GM23338 (cell line): ENCODE results near the gene TP73. TPM values are rescaled to one million over a fixed set of nuclear protein-coding genes. Genes with fewer than 3 reads are reported as not detected.

Source experiments
- ATAC-seq: fragments of 200-7000 bp; cut with Tn5 transposase; 3 replicates; pipeline ENCODE4 v1.9.1; 2020
- DNase-seq: peaks from one replicate; pipeline ENCODE4 v3.0.0-alpha.2; 2015; ENCODE audit warnings: low spot score
- H2AFZ ChIP-seq: fragments of 200-600 bp; sonication (generic); 2 replicates; pipeline ENCODE4 v1.8.0; 2016; ENCODE audit warnings: antibody characterized with exemption, mild to moderate bottlenecking, moderate library complexity
- H3F3A ChIP-seq: fragments of 200-600 bp; sonication (generic); replicated peaks from 2 replicates; pipeline ENCODE4 v1.8.0; 2017; ENCODE audit warnings: antibody characterized with exemption, mixed run types, low read depth
- H3K27ac ChIP-seq: fragments of 200-600 bp; sonication (generic); 2 replicates; pipeline ENCODE4 v1.6.1; 2016; ENCODE audit warnings: low read depth
- H3K27me3 ChIP-seq: fragments of 200-600 bp; sonication (generic); 2 replicates; pipeline ENCODE4 v1.8.0; 2016; ENCODE audit warnings: mild to moderate bottlenecking, mixed run types, moderate library complexity; ENCODE audit not compliant: insufficient read depth
- H3K36me3 ChIP-seq: fragments of 200-600 bp; sonication (generic); 2 replicates; pipeline ENCODE4 v1.8.0; 2016; ENCODE audit warnings: mild to moderate bottlenecking; ENCODE audit not compliant: insufficient read depth
- H3K4me1 ChIP-seq: fragments of 200-600 bp; sonication (generic); 2 replicates; pipeline ENCODE4 v1.8.0; 2016; ENCODE audit warnings: mild to moderate bottlenecking, moderate library complexity; ENCODE audit not compliant: insufficient read depth
- H3K4me2 ChIP-seq: fragments of 200-600 bp; sonication (generic); 2 replicates; pipeline ENCODE4 v1.7.1; 2017; ENCODE audit warnings: mixed run types
- H3K4me3 ChIP-seq: fragments of 200-600 bp; sonication (generic); 2 replicates; pipeline ENCODE4 v1.6.1; 2016; ENCODE audit warnings: mixed run types
- H3K79me2 ChIP-seq: fragments of 200-600 bp; sonication (generic); replicated peaks from 2 replicates; pipeline ENCODE4 v1.8.0; 2017; ENCODE audit warnings: mild to moderate bottlenecking; ENCODE audit not compliant: insufficient read depth
- H3K9me2 ChIP-seq: fragments of 200-600 bp; sonication (generic); 2 replicates; pipeline ENCODE4 v1.8.0; 2017; ENCODE audit not compliant: insufficient read depth
- H4K20me1 ChIP-seq: fragments of 200-600 bp; sonication (generic); replicated peaks from 2 replicates; pipeline ENCODE4 v1.8.0; 2017; ENCODE audit warnings: mild to moderate bottlenecking; ENCODE audit not compliant: insufficient read depth
- H3K27ac Mint-ChIP-seq: 2 replicates; pipeline ENCODE4 v1.8.0; 2020; ENCODE audit warnings: inconsistent platforms, mild to moderate bottlenecking, moderate library complexity, mixed read lengths
- H3K27me3 Mint-ChIP-seq: 3 replicates; pipeline ENCODE4 v1.8.0; 2022; ENCODE audit warnings: low read depth, mild to moderate bottlenecking, moderate library complexity, mixed read lengths, inconsistent platforms; ENCODE audit not compliant: insufficient read depth, poor library complexity
- H3K36me3 Mint-ChIP-seq: 3 replicates; pipeline ENCODE4 v1.8.0; 2021; ENCODE audit warnings: low read depth, mild to moderate bottlenecking, inconsistent platforms, moderate library complexity, mixed read lengths
- H3K4me1 Mint-ChIP-seq: 3 replicates; pipeline ENCODE4 v1.8.0; 2020; ENCODE audit warnings: mild to moderate bottlenecking, inconsistent platforms, mixed read lengths
- H3K4me3 Mint-ChIP-seq: 3 replicates; pipeline ENCODE4 v1.8.0; 2021; ENCODE audit warnings: moderate library complexity, mild to moderate bottlenecking, inconsistent platforms, mixed read lengths
- H3K9me3 Mint-ChIP-seq: 3 replicates; pipeline ENCODE4 v1.8.0; 2020; ENCODE audit warnings: moderate library complexity, mild to moderate bottlenecking, inconsistent platforms, mixed read lengths
- CREB1 ChIP-seq: fragments of 250-450 bp; sonication (Bioruptor Pico); IDR thresholded peaks from 2 replicates; pipeline ENCODE4 v1.5.0; 2020; ENCODE audit warnings: low read depth, mild to moderate bottlenecking, moderate library complexity
- CTCF ChIP-seq, 2 experiments: fragments of 200-600 bp in 1 of 2; sonication (generic) in 1 of 2; conservative IDR thresholded peaks; 2 replicates each; pipeline versions ENCODE4 v1.5.1 to v1.6.1; 2016 to 2017; ENCODE audit warnings: antibody characterized with exemption in 2 of 2, low read depth in 2 of 2, mild to moderate bottlenecking in 2 of 2, moderate library complexity in 1 of 2
- EZH2 ChIP-seq: fragments of 200-600 bp; sonication (generic); IDR thresholded peaks from one replicate; pipeline ENCODE4 v1.8.0; 2017; ENCODE audit warnings: antibody characterized with exemption, mild to moderate bottlenecking, low read depth; ENCODE audit not compliant: unreplicated experiment
- EZH2phosphoT487 ChIP-seq: fragments of 200-600 bp; sonication (generic); IDR thresholded peaks from one replicate; pipeline ENCODE4 v1.8.1; 2018; ENCODE audit warnings: antibody characterized with exemption; ENCODE audit not compliant: unreplicated experiment
- JUNB ChIP-seq: IDR thresholded peaks from one replicate; pipeline ENCODE4 v1.6.1; 2016; ENCODE audit warnings: antibody characterized with exemption; ENCODE audit not compliant: unreplicated experiment
- NANOG ChIP-seq: IDR thresholded peaks from 2 replicates; pipeline ENCODE4 v1.6.1; 2016; ENCODE audit warnings: antibody characterized with exemption, borderline replicate concordance
- POLR2AphosphoS5 ChIP-seq: IDR thresholded peaks from 2 replicates; pipeline ENCODE4 v1.6.1; 2016; ENCODE audit warnings: antibody characterized with exemption, low read depth
- STAT1 ChIP-seq: IDR thresholded peaks from one replicate; pipeline ENCODE4 v1.6.1; 2016; ENCODE audit warnings: antibody characterized with exemption; ENCODE audit not compliant: unreplicated experiment
- ZNF114 ChIP-seq: fragments of 250-450 bp; sonication (Bioruptor Pico); IDR thresholded peaks from 2 replicates; pipeline ENCODE4 v1.5.0; 2020; ENCODE audit warnings: mild to moderate bottlenecking, moderate library complexity
- ZNF331 ChIP-seq: fragments of 250-450 bp; sonication (Bioruptor Pico); IDR thresholded peaks from 2 replicates; pipeline ENCODE4 v1.5.0; 2020; ENCODE audit warnings: low read depth, mild to moderate bottlenecking, moderate library complexity
- ZNF462 ChIP-seq: fragments of 250-450 bp; sonication (Bioruptor Pico); IDR thresholded peaks from 2 replicates; pipeline ENCODE4 v1.5.0; 2020; ENCODE audit warnings: mild to moderate bottlenecking, moderate library complexity
- polyA plus RNA-seq: library from polyadenylated mRNA; unstranded; fragments of >200 nt; fragmentation: Nextera tagmentation; extraction: Ambion mirVana; gene quantifications from 2 replicates; pipeline ENCODE4 v1.2.1, GENCODE V29; 2016
- total RNA-seq: library from RNA; depleted of rRNA; stranded (reverse); fragments of >200 nt; shearing (Covaris generic); gene quantifications from 2 replicates; pipeline ENCODE4 v1.2.3, GENCODE V29; 2014
- TF ChIP-seq, protein P1 (sequence below): IDR thresholded peaks from 2 replicates; pipeline ENCODE4 v1.6.1; 2016; ENCODE audit warnings: antibody characterized with exemption
- TF ChIP-seq, protein P2 (sequence below): IDR thresholded peaks from one replicate; pipeline ENCODE4 v1.6.1; 2018; ENCODE audit warnings: antibody characterized with exemption; ENCODE audit not compliant: unreplicated experiment

Gene TP73
- total and polyA plus RNA-seq, 2 experiments from 2014 or later, result 1.4 to 3.4 TPM

DNA sequence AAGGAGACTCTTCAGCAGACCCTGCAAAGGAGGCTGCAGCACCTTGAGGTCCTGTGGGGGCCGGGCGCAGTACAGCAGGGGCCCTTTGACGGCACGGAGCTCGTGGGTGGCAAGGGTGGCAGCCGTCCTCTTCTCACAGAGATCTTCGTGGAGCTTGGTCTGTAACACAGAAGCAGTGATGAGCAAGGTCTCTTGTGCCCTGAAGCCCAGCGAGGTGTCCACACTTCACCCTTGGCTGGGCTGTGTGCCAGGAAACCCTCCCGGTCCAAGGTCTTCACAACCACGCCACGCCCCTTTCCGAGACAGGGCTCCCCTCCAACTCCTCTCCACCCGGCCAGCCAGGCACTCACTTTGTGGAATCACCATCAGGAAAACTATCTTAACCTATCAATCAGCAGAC is 132.7 kb downstream of the TP73 start:
- peaks cover 14% of the 10 kb centered on the region for H3K4me1 Mint-ChIP-seq
- Histone ChIP-seq H3K36me3 (peaks cover 34% of the 10 kb centered on the region), H3K4me2 (no peak overlapping the region), H3K27ac (no peak overlapping the region), H3K79me2 (peaks cover 24% of the 10 kb centered on the region), H4K20me1 (peaks cover 13% of the 10 kb centered on the region), H2AFZ (no peak overlapping the region), H3K9me2 (no peaks in the 10 kb centered on the region), H3K4me1 (peaks cover 6% of the 10 kb centered on the region; the same call in 1 of the 2 replicates), H3K27me3 (no peaks in the 10 kb centered on the region), H3K4me3 (no peak overlapping the region), H3F3A (0 out of 2 replicates have a peak, but pooled peaks cover 5% of the 10 kb centered on the region)
- H3K27me3 Mint-ChIP-seq, result peaks cover 17% of the 10 kb centered on the region
- peak overlapping the region; percentile 24; the same call in 1 of the 2 replicates for H3K27ac Mint-ChIP-seq
- DNase-seq (no peak), ATAC-seq (no peak)
- TF ChIP-seq CREB1 (no peak), EZH2phosphoT487 (no peak), ZNF462 (CRISPR knock-in tag) (no peak), JUNB (no peak), CTCF (conservative IDR thresholded peaks at IDR 0.05; ENCODE audit: low read depth in 2 of 2) (no peak), EZH2 (no peak), ZNF331 (no peak), NANOG (no peak), ZNF114 (CRISPR knock-in tag) (no peak), POLR2AphosphoS5 (no peak), STAT1 (no peak)
- TF ChIP-seq, protein P1, sequence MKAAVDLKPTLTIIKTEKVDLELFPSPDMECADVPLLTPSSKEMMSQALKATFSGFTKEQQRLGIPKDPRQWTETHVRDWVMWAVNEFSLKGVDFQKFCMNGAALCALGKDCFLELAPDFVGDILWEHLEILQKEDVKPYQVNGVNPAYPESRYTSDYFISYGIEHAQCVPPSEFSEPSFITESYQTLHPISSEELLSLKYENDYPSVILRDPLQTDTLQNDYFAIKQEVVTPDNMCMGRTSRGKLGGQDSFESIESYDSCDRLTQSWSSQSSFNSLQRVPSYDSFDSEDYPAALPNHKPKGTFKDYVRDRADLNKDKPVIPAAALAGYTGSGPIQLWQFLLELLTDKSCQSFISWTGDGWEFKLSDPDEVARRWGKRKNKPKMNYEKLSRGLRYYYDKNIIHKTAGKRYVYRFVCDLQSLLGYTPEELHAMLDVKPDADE, result no peak
- TF ChIP-seq, protein P2, sequence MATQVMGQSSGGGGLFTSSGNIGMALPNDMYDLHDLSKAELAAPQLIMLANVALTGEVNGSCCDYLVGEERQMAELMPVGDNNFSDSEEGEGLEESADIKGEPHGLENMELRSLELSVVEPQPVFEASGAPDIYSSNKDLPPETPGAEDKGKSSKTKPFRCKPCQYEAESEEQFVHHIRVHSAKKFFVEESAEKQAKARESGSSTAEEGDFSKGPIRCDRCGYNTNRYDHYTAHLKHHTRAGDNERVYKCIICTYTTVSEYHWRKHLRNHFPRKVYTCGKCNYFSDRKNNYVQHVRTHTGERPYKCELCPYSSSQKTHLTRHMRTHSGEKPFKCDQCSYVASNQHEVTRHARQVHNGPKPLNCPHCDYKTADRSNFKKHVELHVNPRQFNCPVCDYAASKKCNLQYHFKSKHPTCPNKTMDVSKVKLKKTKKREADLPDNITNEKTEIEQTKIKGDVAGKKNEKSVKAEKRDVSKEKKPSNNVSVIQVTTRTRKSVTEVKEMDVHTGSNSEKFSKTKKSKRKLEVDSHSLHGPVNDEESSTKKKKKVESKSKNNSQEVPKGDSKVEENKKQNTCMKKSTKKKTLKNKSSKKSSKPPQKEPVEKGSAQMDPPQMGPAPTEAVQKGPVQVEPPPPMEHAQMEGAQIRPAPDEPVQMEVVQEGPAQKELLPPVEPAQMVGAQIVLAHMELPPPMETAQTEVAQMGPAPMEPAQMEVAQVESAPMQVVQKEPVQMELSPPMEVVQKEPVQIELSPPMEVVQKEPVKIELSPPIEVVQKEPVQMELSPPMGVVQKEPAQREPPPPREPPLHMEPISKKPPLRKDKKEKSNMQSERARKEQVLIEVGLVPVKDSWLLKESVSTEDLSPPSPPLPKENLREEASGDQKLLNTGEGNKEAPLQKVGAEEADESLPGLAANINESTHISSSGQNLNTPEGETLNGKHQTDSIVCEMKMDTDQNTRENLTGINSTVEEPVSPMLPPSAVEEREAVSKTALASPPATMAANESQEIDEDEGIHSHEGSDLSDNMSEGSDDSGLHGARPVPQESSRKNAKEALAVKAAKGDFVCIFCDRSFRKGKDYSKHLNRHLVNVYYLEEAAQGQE, result no peak
- H3K4me3 Mint-ChIP-seq, result no peak overlapping the region; the same call in 2 of the 3 replicates
- no peaks in the 10 kb centered on the region; the same call in 2 of the 3 replicates for H3K9me3 Mint-ChIP-seq
- H3K36me3 Mint-ChIP-seq, result peaks cover 80% of the 10 kb centered on the region
